ENCODE data around the gene AHDC1. TPM values are rescaled to one million over a fixed set of nuclear protein-coding genes. Genes with fewer than 3 reads are reported as not detected.
A peak's percentile ranks its signal among the peaks of the same experiment; 100 is the strongest.

Gene AHDC1
- total RNA-seq, 4 donors from 2014 or later, result 26.4 to 39.9 (median 34.6) TPM

- Histone ChIP-seq H3K27ac (peak overlapping the region in 2 of 4 donors; percentile 58 to 59), H3K4me1 (peaks cover 3 to 34% (median 18%) of the 10 kb centered on the region in 4 donors), H3K27me3 (no peaks in the 10 kb centered on the region), H3K36me3 (no peaks in the 10 kb centered on the region), H3K4me3 (no peak overlapping the region), H3K9me3 (no peaks in the 10 kb centered on the region)
- 24 to 29% methylated on average over 8 of the region's 8 CpGs for WGBS, 2 donors
- DNase-seq (ENCODE audit: low spot score in 2 of 2), result no peak
- TF ChIP-seq POLR2A (IDR thresholded peaks at IDR 0.05), result no peak
- TF ChIP-seq CTCF (IDR thresholded peaks at IDR 0.05), result peak in 2 of 5 experiments; percentile 16 to 25
Observed at GRCh38 chr1:27496604-27497155, 107.3 kb downstream of the AHDC1 start.

- 80 to 84% methylated on average over 3 of the region's 3 CpGs for WGBS, 2 donors
- DNase-seq (ENCODE audit: low spot score in 2 of 2), result no peak
- H3K9me3 ChIP-seq, result no peaks in the 10 kb centered on the region
Observed at GRCh38 chr1:27492796-27493195, 111.1 kb downstream of the AHDC1 start.

GRCh38 chr1:27491748-27492700 lies 111.9 kb downstream of the AHDC1 start:
- Histone ChIP-seq H3K4me1 (peaks cover 8 to 55% (median 34%) of the 10 kb centered on the region in 4 donors), H3K27ac (peak overlapping the region; percentile 98 to 100 (median 100)), H3K4me3 (no peak overlapping the region), H3K27me3 (no peaks in the 10 kb centered on the region), H3K9me3 (no peaks in the 10 kb centered on the region), H3K36me3 (no peaks in the 10 kb centered on the region)
- no peak for DNase-seq (ENCODE audit: low spot score in 2 of 2)
- TF ChIP-seq POLR2A (IDR thresholded peaks at IDR 0.05) (no peak), EP300 (IDR thresholded peaks at IDR 0.05) (peak in 1 of 2 donors; percentile 50)
- WGBS, 2 donors, result 13 to 23% methylated on average over 9 of the region's 9 CpGs

More at GRCh38 chr1:27492796-27493195, 111.1 kb downstream of the AHDC1 start:
- TF ChIP-seq POLR2A (IDR thresholded peaks at IDR 0.05) (no peak), CTCF (IDR thresholded peaks at IDR 0.05) (no peak), EP300 (IDR thresholded peaks at IDR 0.05) (no peak)
- no peaks in the 10 kb centered on the region for H3K36me3 ChIP-seq
- H3K4me1 ChIP-seq, result peaks cover 8 to 58% (median 32%) of the 10 kb centered on the region in 4 donors
- H3K27me3 ChIP-seq, result no peaks in the 10 kb centered on the region
- H3K4me3 ChIP-seq, result no peak overlapping the region
- peak overlapping the region; percentile 98 to 100 (median 100) for H3K27ac ChIP-seq

- no peaks in the 10 kb centered on the region for H3K9me3 ChIP-seq
- peaks cover 8 to 61% (median 31%) of the 10 kb centered on the region in 4 donors for H3K4me1 ChIP-seq
- peaks cover 0 to 6% (median 0%) of the 10 kb centered on the region in 3 donors for H3K36me3 ChIP-seq
- DNase-seq (ENCODE audit: low spot score in 2 of 2), result peak; percentile 93 to 95
- peak within 1 kb of the TSS; percentile 94 to 99 (median 97) for H3K4me3 ChIP-seq
- TF ChIP-seq CTCF (IDR thresholded peaks at IDR 0.05) (peak in 2 of 5 experiments; percentile 33 to 38), EP300 (IDR thresholded peaks at IDR 0.05) (peak; percentile 78 to 98), POLR2A (IDR thresholded peaks at IDR 0.05) (peak; percentile 98 to 99)
- H3K27me3 ChIP-seq, result no peaks in the 10 kb centered on the region
- H3K27ac ChIP-seq, result peak within 1 kb of the TSS; percentile 98 to 100 (median 100)
- WGBS, 2 donors, result 0 to 1% methylated on average over 27 to 33 of the region's 50 CpGs
Observed at GRCh38 chr1:27489973-27490741, 113.8 kb downstream of the AHDC1 start, which contains the start of gene WASF2. Gene WASF2, minus strand, starts transcription at chr1:27490167. Its CDS starts 61,277 bp downstream, at chr1:27428890.

- H3K27me3 ChIP-seq, result no peaks in the 10 kb centered on the region
- peaks cover 8 to 67% (median 33%) of the 10 kb centered on the region in 4 donors for H3K4me1 ChIP-seq
- H3K4me3 ChIP-seq, result peak overlapping the region; percentile 94 to 99 (median 97)
- peaks cover 0 to 12% (median 0%) of the 10 kb centered on the region in 3 donors for H3K36me3 ChIP-seq
- TF ChIP-seq CTCF (IDR thresholded peaks at IDR 0.05) (no peak), EP300 (IDR thresholded peaks at IDR 0.05) (no peak), POLR2A (IDR thresholded peaks at IDR 0.05) (no peak)
- DNase-seq (ENCODE audit: low spot score in 2 of 2), result no peak
- no peaks in the 10 kb centered on the region for H3K9me3 ChIP-seq
- WGBS, 2 donors, result 0% methylated on average over 6 to 16 of the region's 26 CpGs
- peak overlapping the region; percentile 98 to 100 (median 100) for H3K27ac ChIP-seq
Observed at GRCh38 chr1:27489501-27489972, 114.4 kb downstream of the AHDC1 start.
